Midbrain (tissue), 1 donor: ENCODE measurements around the gene UGT1A9.

Source experiments
- DNase-seq: peaks from one replicate; lab custom pipeline; 2025; lab: John Stamatoyannopoulos, UW

Gene UGT1A9

GRCh38 chr2:233796254-233796653 is 124.6 kb downstream of the UGT1A9 start:
- no peak for DNase-seq

- no peak for DNase-seq
Observed at GRCh38 chr2:233798335-233799086, 126.8 kb downstream of the UGT1A9 start.

- no peak for DNase-seq
Observed at GRCh38 chr2:233799087-233799665, 127.5 kb downstream of the UGT1A9 start.

GRCh38 chr2:233799716-233800115 is 128.0 kb downstream of the UGT1A9 start:
- no peak for DNase-seq

- no peak for DNase-seq
Observed at GRCh38 chr2:233800208-233800607, 128.5 kb downstream of the UGT1A9 start.

GRCh38 chr2:233801357-233802131 is 129.8 kb downstream of the UGT1A9 start:
- no peak for DNase-seq

- DNase-seq: no peak
Observed at GRCh38 chr2:233802132-233802815, 130.6 kb downstream of the UGT1A9 start.

GRCh38 chr2:233803292-233803911 is 131.7 kb downstream of the UGT1A9 start:
- DNase-seq: no peak

- no peak for DNase-seq
Observed at GRCh38 chr2:233803994-233804393, 132.3 kb downstream of the UGT1A9 start.

GRCh38 chr2:233807215-233807865 is 135.6 kb downstream of the UGT1A9 start:
- DNase-seq: no peak

- DNase-seq: no peak
Observed at GRCh38 chr2:233807966-233808935, 136.6 kb downstream of the UGT1A9 start.

- DNase-seq: no peak
Observed at GRCh38 chr2:233810385-233810784, 138.7 kb downstream of the UGT1A9 start.

GRCh38 chr2:233811087-233811486 is 139.4 kb downstream of the UGT1A9 start:
- no peak for DNase-seq

GRCh38 chr2:233811732-233812131 is 140.0 kb downstream of the UGT1A9 start:
- no peak for DNase-seq

- no peak for DNase-seq
Observed at GRCh38 chr2:233813236-233814055, 141.7 kb downstream of the UGT1A9 start.

- DNase-seq: no peak
Observed at GRCh38 chr2:233814056-233814835, 142.5 kb downstream of the UGT1A9 start.

GRCh38 chr2:233815861-233816260 is 144.2 kb downstream of the UGT1A9 start:
- DNase-seq: no peak

GRCh38 chr2:233816334-233816733 is 144.6 kb downstream of the UGT1A9 start:
- no peak for DNase-seq
